Stimulated activated naive CD4-positive, alpha-beta T cell treated with Interleukin-2 at 50 U/mL for 16 hours (primary cell): ENCODE data around the gene DGAT2.
"Not testable (repeated sequence)": the region's sequence is repeated elsewhere in the genome, so short reads cannot be mapped to it uniquely, and the experiment has no call there.

Experiments used
- DNase-seq: peaks from one replicate; lab custom pipeline; 2025; lab: John Stamatoyannopoulos, UW

The DGAT2 gene

DNA sequence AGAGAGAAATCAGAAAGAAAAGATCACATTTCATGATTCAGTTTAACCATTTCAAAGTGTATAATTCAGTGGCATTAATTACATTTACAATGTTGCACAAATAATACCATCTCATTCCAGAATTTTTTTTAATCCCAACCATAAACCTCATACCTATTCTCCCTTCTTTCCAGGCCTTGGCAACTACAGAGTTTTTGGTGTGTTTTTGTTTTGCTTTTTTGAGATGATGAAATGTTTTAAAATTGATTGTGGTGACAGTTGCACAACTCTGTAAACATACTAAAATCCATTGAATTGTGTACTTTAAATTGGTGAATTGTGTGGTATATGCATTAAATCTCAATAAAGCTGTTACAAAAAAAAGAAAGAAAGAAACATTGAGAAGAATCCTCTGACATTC, 13.6 kb upstream of the DGAT2 start:
- not testable (repeated sequence) for DNase-seq

DNA sequence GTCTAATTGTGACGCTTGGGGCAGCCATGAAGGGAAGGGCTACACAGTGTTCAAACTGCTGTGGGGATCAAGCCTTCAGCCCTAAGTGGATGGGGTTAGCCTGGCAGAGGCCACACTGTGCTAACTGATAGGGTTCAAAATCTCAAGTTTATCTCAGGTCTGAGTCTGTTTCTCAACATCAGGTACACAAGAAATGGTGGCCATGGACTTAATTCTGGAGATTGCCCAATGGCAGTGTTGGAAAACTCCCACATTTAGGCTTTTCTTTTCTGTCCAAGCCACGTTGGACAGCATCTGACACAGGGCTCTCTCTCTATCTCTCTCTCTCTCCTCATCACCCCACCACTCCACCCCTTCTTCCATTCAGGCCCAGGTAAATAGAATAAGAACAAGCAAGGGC, 10.9 kb upstream of the DGAT2 start:
- DNase-seq: no peak

DNA sequence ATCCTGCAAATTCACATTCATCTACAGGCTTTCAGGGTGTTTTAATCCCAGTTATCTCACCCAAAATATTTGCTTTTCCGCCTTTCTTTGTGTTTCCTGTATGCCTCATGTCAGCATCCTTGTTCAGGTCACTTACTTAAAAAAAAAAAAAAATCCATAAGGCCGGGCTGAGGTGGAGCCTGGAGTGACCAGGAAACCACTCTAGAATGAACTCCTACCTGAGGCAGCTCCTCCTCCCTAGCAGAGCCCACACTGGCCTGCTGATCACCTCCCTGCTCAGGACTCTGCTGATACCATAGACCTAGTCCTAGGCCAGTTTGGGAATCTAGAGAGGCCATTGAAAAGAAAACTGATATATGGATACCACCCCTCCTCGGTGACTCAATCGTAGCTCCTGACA, 8.7 kb upstream of the DGAT2 start:
- DNase-seq: no peak

DNA sequence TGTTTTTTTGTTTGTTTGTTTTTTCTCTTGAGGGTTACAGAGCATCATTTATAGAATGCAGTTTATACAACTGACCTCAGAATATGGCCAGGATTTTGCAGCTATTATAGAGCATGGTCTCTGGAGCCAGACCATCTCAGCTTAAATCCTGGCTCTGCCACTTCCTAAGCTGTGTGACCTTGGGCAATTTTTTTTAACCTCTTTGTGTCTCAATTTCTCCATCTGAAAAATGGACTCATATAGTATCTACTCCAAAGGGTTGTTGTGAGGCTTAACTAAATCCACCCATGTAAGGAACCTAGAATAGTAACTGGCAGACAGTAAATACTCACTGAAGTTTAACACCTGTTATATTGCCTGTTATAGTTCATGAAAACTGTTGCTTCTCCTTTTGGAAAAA, 8.3 kb upstream of the DGAT2 start:
- DNase-seq: no peak

DNA sequence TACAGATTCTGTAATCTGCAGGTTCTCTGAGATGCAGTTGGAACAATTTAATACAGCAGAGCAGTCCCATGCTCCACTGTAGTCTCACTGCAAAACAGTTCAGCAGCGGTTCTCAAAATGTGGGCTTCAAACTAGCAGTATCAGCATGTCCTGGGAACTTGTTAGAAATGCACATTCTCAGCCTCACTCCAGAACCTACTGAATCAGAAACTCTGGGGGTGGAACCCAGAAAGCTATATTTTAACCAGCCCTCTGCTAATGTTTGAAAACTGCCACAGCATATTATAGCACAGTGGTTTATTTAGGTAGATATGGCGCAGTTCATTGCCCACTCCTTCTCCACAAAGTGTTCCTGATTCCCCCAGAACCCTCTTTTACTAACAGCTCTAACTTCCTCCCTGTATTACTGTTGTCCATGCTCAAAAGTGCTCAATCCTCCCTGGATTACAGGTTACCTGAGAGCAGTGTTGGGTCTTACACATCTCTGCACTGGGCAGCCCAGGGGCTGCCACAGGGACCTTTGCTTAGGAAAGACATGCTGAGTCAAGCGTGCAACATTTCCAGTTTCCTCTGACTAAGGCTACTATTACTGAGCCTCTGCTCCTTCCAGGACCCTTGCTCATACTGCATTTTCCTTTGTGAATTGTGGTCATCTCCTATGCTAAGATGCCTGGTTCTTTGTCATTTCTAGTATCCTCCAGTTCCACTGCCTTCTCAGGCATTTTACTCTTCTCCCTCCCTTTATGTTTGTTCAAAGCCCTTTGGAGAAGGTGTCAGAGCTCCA, 7.7 kb upstream of the DGAT2 start:
- no peak for DNase-seq

DNA sequence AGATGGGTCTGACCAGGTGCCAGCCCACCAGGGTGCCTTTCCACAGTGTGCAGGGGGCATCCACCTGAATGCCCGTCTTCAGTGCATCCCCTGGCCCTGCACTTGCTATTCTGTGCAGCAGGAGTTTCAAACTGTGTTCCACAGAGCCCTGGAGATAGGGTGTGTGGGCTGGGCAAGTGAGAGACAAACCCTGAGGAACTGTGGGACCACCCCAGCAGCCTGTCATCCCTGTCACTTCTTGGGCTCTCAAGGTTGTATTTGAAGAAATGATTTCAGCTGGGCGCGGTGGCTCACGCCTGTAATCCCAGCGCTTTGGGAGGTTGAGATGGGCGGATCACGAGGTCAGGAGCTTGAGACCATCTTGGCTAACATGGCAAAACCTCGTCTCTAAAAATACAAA, 6.4 kb upstream of the DGAT2 start:
- no peak for DNase-seq

DNA sequence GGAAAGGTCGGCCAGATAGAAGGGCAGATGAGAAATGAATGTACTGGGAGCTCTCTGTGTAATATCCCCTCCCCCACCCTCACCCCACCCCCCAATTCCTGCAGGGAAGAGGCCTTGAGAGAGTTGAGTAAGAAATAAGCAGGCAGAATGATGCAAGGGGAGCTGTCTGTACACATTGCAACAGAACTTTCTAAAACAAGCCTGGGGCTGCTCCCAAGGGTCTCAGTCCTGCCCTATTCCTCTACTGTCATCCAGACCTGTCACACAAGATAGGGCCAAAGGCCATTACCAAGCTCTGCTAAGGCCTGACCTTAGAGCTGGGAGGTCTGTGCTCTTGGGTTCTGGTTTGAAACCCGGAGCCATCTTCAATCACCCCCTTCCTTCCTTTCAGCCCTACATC, 5.7 kb upstream of the DGAT2 start:
- DNase-seq: no peak

DNA sequence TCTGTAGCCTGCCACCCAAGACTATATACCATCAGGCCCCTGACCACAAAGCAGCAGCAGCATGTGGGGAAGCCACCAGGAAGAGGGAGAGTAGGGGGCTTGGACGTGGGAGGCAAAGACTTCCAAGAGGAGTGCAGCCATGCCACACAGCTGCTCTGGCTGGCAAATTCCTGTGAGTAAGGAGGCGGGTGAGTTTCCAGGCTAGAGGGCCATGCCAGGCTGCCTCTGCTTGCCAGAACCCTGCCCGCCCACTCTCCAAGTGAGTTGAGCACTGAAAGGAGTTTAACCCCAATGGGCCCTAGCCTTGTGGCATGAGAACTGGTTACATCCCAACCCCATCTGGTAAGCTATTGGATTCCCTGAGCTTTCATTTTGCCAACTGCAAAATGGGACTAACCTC, 4.7 kb upstream of the DGAT2 start:
- no peak for DNase-seq

DNA sequence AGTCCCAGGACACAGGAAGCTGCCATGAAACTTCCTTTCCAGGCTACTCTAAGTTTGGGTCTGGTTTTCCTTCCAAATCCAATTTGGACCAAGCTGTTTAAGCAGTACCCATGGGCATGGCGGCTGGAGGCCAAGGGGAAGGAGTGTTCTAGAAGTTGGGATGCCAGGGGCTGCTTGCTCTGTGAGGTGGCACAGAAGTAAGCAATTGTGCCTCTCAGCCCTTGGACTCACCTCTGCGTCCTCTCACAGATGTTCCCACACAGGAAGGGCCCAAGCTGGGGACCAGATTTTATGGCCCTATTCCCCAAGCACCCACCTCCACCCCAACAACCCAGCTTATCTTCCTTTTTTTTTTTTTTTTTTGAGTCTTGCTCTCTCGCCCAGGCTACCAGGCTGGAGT, 3.5 kb upstream of the DGAT2 start:
- DNase-seq: no peak

DNA sequence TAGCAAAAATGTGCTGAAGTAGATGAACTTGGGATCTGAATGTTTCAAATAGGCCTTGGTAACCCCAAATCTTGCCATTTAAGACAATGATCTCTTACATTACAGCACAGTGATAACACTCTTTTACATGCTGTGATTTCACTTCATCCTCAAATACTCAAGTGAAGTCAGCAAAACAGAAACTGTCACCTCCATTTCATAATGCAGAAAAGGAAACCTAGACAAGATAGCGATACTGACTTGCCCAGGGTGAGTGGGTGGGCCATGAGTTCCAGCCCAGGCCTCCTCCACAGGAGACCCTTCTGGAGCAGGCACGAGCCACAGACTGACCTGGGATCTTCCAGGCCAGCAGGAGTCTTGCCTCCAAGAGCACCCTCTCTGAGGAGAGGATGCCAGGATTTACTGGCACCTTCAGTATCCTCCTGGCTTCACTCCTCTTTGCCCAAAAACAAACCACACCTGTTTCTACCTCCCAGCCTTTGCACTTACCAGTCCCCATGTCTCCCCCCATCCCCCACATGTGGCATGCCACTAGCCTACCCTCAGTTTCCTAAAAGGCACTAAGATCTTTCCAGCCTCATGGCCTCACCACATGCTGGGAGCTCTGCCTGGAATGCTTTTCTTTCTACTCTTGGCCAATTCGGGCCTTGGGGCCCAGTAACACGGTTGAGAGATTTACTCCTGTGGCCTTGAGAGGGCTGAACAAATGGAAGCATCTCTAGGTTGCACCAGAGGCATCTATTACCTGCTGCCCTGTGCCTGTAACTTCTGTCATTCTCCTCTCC, 1.9 kb upstream of the DGAT2 start:
- DNase-seq: no peak

DNA sequence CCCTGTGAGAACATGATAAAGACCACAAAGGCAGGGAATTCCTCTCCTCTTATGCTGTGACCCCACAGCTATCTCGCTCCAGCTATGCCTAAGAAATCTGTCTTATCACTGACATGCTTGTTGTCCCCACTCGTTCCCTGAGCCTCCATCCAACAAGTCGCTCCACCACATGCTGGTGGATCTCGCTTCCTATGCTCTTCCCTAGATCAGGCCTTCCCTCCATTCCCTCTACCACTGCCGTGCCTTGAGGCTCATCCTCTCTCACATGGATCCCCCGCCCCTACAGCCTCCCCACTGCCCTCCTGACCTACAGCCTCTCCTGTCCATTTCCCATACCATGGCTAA, 1.4 kb upstream of the DGAT2 start:
- no peak for DNase-seq

DNA sequence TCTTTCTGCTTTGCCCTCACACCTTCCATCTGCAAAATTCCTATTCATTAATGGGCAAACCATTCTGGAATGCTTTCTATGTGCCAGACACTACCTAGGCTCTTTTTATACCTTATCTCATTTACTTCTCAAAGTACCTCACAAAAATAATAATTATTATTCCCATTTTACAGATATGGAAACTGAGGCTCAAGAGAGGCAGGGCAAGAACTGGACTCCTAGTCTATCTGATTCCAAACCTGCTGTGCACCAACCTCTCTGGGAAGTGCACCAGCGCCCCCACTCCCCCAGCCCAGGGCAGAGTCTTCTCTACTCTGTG, 826 bp upstream of the DGAT2 start:
- DNase-seq: no peak

DNA sequence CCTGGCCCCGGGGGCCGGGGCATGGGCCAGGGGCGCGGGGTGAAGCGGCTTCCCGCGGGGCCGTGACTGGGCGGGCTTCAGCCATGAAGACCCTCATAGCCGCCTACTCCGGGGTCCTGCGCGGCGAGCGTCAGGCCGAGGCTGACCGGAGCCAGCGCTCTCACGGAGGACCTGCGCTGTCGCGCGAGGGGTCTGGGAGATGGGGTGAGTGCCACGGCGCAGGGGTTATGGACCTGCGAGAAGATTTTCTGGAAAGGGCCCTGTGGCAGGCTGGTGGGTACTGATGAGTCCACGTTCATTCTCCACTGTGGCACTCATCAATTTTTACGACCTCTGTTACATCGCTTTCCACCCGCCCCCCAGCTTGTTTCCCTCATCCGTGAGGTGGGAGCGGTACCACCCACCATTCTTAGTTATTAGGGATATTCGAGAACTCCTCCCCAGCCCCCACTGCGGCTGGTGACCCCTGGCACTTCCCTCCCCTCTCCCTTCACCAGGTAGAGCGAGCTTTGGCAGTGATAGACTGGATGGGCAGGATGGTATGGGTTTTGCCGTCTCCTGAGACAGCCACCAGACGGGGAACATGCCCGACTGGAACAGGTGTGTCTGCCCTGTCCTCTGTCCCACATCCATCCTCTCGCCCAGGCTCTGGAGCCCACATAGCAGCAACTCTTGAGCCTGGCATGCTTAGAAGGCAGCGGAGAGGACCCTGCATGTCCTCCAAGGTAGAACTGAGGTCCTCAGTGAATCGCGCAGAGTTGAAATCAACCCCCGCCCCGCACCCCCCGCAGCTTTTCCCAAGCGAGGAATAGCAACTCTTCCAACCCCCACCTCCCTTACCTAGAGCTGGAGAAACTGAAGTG, 562 bp downstream of the DGAT2 start:
- no peak for DNase-seq

DNA sequence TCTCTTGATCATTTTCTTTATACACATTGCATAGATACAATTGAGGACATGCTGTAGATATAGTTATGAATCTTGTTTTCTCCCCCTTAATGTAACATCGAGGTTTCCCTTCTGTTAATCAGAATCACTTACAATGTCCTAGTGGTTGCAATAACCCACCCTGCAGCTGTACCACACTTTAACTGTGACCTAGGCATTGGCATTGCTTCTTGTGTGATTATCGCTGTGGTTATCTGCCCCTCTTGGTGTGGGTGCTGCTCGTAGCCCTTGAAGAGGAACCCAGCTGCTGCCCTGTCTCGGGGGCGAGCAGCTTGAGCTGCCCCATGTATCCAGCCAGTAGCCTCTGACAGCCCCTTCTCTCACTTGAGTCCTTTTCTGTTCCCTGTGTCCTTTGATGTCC, 1.5 kb downstream of the DGAT2 start:
- DNase-seq: no peak

DNA sequence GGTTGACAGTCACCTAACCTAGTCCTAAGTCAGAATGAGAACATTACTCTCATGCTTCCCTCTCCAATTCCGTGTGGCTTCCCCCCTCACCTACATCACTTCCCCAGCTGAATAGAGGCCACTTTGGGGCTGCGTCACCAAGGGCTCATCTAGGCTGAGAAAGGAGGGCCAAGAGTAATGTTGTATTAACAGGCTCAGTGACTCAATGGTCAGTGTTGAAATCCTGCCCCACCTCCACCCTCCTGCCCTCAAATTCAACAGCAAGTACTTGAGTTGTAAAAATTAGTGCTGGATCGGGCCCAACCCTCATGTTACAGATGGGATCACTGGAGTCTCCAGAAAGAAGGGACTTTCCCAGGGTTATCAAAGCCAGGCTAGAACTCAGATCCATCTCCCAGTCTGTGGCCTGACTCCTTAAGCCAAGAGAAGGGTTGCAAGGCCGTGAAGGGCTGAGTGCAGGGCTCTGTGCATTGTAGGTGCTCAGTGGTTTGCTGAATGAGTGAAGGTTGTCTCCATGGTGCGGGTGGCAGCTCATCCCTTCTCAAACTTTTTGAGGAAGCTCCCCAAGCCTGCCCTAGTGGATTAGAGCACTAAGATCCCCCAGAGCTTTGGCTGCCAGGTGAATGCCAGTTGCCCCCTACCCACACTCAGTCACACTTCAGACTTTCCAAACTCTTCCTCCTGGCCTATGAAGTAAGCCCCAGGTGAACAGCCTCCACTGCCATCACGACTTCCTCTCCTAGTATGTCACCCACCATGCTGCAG, 3.2 kb downstream of the DGAT2 start:
- no peak for DNase-seq

DNA sequence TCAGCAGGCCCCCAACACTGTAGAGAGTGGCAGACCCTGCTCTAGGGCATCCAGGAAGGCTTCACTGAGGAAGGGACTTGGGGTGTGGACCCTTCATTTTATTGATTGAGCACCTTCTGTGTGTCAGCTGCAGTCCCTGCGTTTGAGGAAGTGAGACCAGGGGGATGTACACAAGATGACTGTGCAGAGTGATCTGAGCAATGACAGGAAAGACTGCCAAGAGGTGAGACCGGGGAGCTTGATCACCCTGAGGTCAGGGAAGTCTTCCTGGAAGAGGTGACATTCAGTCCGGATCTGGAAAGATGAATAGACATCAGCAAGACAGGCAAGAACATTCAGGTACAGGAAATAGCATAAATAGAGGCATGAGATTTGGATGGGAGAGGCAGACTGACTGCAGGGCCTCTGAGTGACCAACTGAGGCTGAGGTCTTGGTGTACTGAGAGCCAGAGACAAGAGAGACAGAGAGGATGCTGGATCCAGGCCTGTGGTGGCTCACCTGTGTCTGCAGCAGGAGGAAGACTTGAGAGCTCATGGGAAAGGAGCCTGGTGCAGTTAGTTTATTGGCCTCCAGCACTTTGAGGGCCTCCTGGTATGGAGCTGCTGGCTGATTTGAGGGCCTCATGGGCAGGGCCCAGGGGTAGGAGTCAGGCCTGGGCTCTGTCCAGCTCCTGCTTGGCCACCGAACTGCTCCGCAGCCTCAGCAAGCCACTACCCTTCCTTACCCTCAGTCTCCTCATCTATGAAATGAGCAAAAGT, 5.2 kb downstream of the DGAT2 start:
- no peak for DNase-seq

DNA sequence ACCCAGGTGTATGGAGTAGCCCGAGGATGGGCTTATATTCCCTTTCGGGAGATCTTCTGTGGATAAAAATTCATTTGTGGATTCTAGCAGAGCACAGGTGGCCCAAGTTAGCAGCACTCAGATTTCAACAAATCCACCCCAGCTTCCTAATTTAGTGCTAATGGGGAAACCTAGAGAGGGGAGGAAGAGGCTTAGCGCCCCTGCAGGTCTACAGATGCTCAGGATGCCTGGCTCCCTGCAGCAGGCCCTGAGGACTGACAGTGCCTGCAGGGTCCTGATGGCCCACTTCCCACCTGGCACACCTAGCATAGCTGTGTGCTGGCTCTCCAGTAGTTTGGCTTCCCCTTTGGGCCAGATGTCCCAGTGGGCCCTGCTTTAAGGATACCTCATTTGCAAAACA, 6.5 kb downstream of the DGAT2 start:
- DNase-seq: no peak

DNA sequence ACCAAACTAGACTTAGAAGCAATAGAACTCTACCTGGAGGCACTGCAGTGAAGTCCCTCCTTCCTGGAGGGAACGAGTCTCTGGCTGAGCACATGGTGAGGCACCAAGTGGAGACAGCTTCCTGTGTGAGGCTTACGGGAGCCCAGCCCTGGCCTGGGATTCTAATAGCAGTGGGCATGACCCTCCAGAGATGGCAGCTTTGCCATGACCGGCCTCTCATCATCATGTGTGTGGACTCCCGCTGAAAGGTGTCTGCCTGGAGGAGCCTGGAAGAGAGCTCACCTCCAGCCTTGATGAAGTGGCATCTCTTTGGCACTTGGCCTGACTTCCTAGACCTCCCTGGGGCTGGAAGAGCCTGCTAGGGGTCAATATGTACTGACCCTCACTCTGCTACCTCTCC, 8.0 kb downstream of the DGAT2 start:
- DNase-seq: no peak

DNA sequence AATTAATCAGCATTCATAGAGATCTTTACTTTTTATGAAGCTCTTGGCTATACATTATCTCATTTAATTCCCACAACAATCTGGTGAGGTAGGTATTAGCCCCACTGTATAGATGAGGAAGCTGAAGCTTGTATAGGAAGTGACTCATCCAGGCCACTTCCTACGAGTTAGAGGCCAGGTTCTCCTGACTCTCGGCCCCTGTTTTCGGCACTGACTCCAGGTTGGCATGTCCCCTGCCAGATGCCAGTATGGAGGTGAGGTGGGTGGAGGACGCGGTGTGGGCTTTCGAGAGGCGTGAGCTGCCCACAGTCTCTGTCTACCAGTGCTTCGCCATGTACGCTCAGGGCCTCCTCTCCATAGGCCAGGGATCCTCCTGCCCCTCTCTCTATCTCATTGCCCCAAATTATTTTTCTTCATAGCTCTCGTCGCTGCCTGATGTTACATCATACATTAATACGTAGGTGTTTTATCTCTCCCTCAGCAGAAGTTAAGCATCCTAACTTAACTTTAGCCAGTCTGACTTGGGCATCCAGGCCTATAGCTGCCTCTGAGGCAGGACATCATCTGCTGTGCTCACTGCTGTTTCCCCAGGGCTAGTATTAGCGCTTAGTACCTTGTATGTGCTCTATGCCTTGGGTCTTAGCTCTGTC, 9.0 kb downstream of the DGAT2 start:
- no peak for DNase-seq

DNA sequence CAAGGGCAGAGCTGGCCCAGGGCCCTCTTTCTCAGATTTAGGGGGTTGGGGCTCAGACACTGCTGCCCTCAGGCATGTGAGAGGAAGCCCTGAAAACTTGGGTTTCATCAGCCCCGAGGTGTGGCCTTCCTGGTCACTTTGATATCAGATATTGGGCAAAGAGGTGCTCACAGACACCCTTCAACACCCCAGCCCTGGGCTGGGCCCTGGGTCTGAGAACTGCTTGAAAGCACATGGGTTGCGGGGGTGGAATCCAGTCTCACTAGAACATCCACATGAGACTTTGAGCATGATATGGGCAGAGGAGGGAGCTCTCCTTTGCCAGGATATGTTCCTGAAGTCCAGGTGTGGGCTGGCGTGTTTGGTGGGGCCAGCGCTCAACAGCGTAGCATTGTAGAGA, 10.4 kb downstream of the DGAT2 start:
- no peak for DNase-seq

DNA sequence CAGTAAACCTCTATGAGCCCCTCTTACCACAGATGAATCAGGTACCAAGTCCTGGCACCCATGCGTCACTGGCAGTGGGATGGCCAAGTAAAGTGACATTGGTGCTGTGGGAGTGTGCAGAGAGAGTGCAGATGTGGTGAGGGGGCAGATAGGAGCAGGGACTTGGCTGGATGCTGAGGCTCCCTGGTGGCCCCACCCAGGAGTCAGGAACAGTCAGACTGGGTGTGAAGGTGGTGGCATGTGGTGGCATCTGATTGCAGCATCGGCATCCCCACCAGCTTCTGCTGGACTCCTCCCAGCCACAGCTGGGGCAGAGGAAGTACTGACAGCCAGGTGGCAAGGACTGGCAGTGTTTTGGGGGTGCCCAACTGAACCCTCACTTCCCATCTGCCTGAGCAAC, 11.4 kb downstream of the DGAT2 start:
- DNase-seq: no peak
